Measurements from ENCODE around the gene ING5.
"Not testable (repeated sequence)": the region's sequence is repeated elsewhere in the genome, so short reads cannot be mapped to it uniquely, and the experiment has no call there.

ING5 gene

DNA sequence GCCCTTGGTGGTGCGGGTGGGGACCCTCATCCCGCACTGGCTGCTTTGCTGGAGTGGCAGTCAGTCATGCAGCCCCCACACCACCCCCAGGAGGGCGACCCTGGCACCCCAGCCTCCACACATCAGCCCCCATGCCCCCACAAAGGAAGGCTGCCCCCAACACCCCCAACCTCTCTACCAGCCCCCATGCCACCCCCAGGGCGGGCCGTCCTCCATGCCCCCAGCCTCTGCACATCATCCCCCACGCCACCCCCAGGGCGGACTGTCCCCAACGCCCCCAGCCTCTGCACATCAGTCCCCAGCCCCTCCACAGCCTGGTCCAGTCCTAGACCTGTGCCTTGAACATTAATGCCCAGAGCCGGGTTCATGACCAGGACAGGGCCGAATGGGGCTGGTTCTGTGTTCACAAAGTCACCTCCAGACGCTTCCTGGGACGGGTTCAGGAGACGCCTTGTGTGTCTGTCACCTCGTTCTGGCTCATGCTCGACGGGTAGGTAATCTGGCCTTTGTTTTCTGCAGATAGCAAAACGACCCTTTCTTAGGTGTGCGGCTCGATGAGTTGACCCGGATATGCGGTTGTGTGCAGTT, 50.9 kb downstream of the ING5 start:
- TF ChIP-seq, protein P1, sequence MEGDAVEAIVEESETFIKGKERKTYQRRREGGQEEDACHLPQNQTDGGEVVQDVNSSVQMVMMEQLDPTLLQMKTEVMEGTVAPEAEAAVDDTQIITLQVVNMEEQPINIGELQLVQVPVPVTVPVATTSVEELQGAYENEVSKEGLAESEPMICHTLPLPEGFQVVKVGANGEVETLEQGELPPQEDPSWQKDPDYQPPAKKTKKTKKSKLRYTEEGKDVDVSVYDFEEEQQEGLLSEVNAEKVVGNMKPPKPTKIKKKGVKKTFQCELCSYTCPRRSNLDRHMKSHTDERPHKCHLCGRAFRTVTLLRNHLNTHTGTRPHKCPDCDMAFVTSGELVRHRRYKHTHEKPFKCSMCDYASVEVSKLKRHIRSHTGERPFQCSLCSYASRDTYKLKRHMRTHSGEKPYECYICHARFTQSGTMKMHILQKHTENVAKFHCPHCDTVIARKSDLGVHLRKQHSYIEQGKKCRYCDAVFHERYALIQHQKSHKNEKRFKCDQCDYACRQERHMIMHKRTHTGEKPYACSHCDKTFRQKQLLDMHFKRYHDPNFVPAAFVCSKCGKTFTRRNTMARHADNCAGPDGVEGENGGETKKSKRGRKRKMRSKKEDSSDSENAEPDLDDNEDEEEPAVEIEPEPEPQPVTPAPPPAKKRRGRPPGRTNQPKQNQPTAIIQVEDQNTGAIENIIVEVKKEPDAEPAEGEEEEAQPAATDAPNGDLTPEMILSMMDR (IDR thresholded peaks at IDR 0.05; ENCODE audit: low read depth, low read length, missing control alignments) = no peak
- DNase-seq (ENCODE audit: low read depth) = no peak
- in situ Hi-C loops (cut with HindIII; ENCODE audit: low sequenced_read_pairs) = no loop called here
- no peak overlapping the region for H3K4me3 ChIP-seq (ENCODE audit: low read depth, low read length)

DNA sequence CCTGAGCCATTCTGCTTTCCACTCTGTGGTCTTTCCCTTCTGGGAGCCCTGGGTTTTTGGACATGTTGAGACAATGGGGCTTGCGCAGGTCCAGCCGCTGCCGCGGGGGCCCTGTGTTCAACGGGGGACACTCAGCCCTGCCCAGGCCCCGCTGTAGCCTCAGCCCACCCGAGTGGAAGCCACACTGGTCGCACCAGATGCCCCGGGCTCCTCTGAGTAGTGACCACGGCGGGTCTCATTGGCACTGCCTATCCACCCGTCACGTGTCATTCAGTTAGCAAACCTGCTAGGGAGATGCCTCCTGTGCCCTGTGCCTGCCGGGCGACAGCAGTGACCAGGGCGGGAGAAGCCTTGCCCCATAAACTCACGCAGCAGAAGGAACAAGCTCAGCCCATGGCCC, 51.7 kb downstream of the ING5 start:
- no peak for DNase-seq (ENCODE audit: low read depth)
- H3K4me3 ChIP-seq (ENCODE audit: low read depth, low read length) = no peak overlapping the region
- in situ Hi-C loops (cut with HindIII; ENCODE audit: low sequenced_read_pairs) = no loop called here
- TF ChIP-seq, protein P1 (IDR thresholded peaks at IDR 0.05; ENCODE audit: low read depth, low read length, missing control alignments) = no peak

DNA sequence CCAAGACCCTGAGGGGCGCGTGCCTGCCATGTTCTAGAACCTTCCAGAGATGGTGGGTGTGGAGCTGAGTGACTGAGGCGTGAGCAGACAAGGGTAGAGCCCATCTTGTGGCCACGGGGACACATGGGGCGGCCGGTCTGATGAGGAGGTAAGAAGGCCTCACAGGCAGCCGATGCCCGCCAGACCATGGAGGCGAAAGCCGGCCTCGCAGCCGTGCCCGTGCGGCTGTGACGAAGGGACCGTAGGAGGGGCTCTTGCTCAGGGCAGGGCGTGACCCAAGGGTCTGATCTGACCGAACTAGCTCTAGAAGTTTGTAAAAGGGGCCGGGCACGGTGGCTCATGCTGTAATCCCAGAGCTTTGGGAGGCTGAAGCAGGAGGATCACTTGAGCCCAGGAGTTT, 52.2 kb downstream of the ING5 start:
- in situ Hi-C loops (cut with HindIII; ENCODE audit: low sequenced_read_pairs) = no loop called here
- H3K4me3 ChIP-seq (ENCODE audit: low read depth, low read length) = no peak overlapping the region
- no peak for DNase-seq (ENCODE audit: low read depth)
- TF ChIP-seq, protein P1 (IDR thresholded peaks at IDR 0.05; ENCODE audit: low read depth, low read length, missing control alignments) = no peak

DNA sequence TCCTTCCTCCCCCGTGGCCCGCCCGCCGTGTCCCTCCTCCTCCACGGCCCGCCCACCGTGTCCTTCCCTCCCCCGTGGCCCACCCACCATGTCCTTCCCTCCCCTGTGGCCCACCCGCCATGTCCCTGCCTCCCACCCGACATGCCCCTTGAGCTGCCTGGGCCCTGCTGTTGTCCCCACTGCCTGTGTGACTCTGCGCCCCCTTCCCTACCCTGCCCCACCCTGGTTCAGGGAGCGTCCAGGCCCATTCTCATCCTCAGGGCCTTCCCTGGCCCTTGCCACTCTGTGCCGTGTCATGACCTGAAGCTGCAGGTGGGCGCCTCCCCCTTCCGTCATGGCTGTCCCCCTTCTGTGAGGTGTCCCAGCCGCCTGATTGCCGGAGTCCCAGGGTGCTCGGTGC, 53.3 kb downstream of the ING5 start:
- TF ChIP-seq, protein P1 (IDR thresholded peaks at IDR 0.05; ENCODE audit: low read depth, low read length, missing control alignments) = no peak
- in situ Hi-C loops (cut with HindIII; ENCODE audit: low sequenced_read_pairs) = no loop called here

DNA sequence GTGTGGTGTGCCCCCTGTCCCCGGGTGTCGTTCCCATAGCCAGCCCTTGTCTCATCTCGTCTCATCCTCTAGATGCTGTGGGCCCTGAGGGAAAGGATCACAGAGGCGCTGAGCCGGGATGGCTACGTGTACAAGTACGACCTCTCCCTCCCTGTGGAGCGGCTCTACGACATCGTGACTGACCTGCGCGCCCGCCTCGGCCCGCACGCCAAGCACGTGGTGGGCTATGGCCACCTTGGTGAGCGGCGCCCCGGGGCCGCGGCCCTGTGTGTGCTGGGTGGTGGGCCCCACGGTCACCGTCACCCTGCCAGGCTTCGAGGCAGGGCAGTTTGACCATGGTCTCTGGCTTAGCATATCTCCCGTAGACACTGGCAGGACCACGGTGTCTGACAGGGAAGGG, 53.9 kb downstream of the ING5 start:
- in situ Hi-C loops (cut with HindIII; ENCODE audit: low sequenced_read_pairs) = no loop called here
- H3K4me3 ChIP-seq (ENCODE audit: low read depth, low read length) = no peak overlapping the region
- no peak for DNase-seq (ENCODE audit: low read depth)
- TF ChIP-seq, protein P1 (IDR thresholded peaks at IDR 0.05; ENCODE audit: low read depth, low read length, missing control alignments) = no peak

More for the DNA sequence above, 53.3 kb downstream of the ING5 start:
- no peak for DNase-seq (ENCODE audit: low read depth)
- no peak overlapping the region for H3K4me3 ChIP-seq (ENCODE audit: low read depth, low read length)

DNA sequence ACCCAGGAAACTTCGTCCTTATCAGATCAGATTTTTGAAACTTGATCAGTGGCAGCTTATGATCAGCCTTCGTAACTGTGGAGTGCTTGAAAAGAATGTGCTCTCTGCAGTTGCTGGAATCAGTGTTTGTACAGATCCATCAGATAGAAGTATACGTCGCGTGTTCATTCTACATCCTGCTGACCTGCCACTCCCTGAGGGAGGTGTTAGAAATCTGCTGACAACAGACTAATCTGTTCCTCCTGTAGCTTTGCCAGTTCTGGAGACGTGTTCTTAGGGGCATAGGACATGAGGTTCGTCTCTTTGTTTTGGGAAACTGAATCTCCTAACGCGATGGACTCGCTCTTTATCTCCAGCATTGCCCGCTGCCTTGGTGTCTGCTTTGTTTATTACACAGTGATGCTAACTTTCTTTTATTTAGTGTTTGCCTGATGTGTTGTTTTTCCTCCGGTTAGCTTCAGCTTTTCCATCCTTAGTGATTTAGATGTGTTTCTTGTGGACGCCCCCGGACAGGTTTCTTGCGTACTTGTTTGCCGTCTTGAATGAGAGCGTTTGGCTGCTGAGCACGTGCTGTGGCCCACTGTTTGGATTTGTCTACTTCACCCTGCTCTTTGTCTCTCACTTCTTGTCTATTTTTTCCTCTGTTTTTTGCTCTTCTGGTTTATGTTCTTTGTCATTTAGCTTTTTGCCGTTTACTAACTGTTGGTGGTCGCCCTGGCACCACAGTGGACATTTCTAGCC, 57.4 kb downstream of the ING5 start:
- no peak overlapping the region for H3K4me3 ChIP-seq (ENCODE audit: low read depth, low read length)
- DNase-seq (ENCODE audit: low read depth) = no peak
- in situ Hi-C loops (cut with HindIII; ENCODE audit: low sequenced_read_pairs) = no loop called here
- TF ChIP-seq, protein P1 (IDR thresholded peaks at IDR 0.05; ENCODE audit: low read depth, low read length, missing control alignments) = no peak

DNA sequence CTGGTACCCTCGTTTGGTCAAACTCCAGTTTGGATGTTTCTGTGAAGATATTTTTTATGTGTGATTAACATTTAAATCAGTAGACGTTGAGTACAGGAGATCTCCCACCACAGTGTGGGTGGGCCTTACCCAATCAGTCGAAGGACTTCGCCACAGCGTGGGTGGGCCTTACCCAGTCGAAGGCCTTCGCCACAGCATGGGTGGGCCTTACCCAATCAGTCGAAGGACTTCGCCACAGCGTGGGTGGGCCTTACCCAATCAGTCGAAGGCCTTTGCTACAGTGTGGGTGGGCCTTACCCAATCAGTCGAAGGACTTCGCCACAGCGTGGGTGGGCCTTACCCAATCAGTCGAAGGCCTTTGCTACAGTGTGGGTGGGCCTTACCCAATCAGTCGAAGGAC, 58.1 kb downstream of the ING5 start:
- in situ Hi-C loops (cut with HindIII; ENCODE audit: low sequenced_read_pairs); H3K4me3 ChIP-seq (ENCODE audit: low read depth, low read length); DNase-seq (ENCODE audit: low read depth): not testable (repeated sequence)
